Stimulated activated CD8-positive, alpha-beta memory T cell treated with anti-CD3 and anti-CD28 coated beads, Interleukin-2, amount 100 ng/mL, for 48 hours (primary cell): ENCODE data around the gene CCDC91.
"Not testable (repeated sequence)": the region's sequence is repeated elsewhere in the genome, so short reads cannot be mapped to it uniquely, and the experiment has no call there.

Source experiments
- DNase-seq, 2 donors: peaks; one replicate each; pipeline ENCODE4 v3.0.0-alpha.2; 2020; ENCODE audit warnings: low read depth in 2 of 2

CCDC91 gene

GRCh38 chr12:28457785-28458184 is 267.5 kb downstream of the CCDC91 start:
- no peak for DNase-seq

- no peak for DNase-seq
Observed at GRCh38 chr12:28459481-28459880, 269.2 kb downstream of the CCDC91 start.

- DNase-seq: no peak
Observed at GRCh38 chr12:28460420-28461130, 270.3 kb downstream of the CCDC91 start.

- DNase-seq: no peak
Observed at GRCh38 chr12:28463396-28463795, 273.1 kb downstream of the CCDC91 start.

- not testable (repeated sequence) for DNase-seq
Observed at GRCh38 chr12:28471762-28472161, 281.5 kb downstream of the CCDC91 start.

- DNase-seq: not testable (repeated sequence)
Observed at GRCh38 chr12:28476206-28476605, 285.9 kb downstream of the CCDC91 start.

GRCh38 chr12:28479097-28479496 is 288.8 kb downstream of the CCDC91 start:
- DNase-seq: not testable (repeated sequence)

GRCh38 chr12:28479683-28480082 is 289.4 kb downstream of the CCDC91 start:
- DNase-seq: no peak

GRCh38 chr12:28484156-28484555 is 293.9 kb downstream of the CCDC91 start:
- DNase-seq: no peak

- DNase-seq: no peak
Observed at GRCh38 chr12:28486521-28486920, 296.3 kb downstream of the CCDC91 start.

- no peak for DNase-seq
Observed at GRCh38 chr12:28489246-28489645, 299.0 kb downstream of the CCDC91 start.

- DNase-seq: no peak
Observed at GRCh38 chr12:28497889-28498411, 307.7 kb downstream of the CCDC91 start.

- DNase-seq: no peak
Observed at GRCh38 chr12:28498850-28499249, 308.6 kb downstream of the CCDC91 start.

- DNase-seq: no peak
Observed at GRCh38 chr12:28500373-28501024, 310.2 kb downstream of the CCDC91 start.

- no peak for DNase-seq
Observed at GRCh38 chr12:28506271-28506670, 316.0 kb downstream of the CCDC91 start.

GRCh38 chr12:28507033-28507432 is 316.8 kb downstream of the CCDC91 start:
- DNase-seq: no peak

GRCh38 chr12:28507867-28508266 is 317.6 kb downstream of the CCDC91 start:
- no peak for DNase-seq

GRCh38 chr12:28512406-28512805 is 322.1 kb downstream of the CCDC91 start:
- DNase-seq: no peak

GRCh38 chr12:28512876-28513275 is 322.6 kb downstream of the CCDC91 start:
- no peak for DNase-seq

GRCh38 chr12:28513983-28514382 is 323.7 kb downstream of the CCDC91 start:
- no peak for DNase-seq

- no peak for DNase-seq
Observed at GRCh38 chr12:28517101-28517500, 326.8 kb downstream of the CCDC91 start.

- no peak for DNase-seq
Observed at GRCh38 chr12:28527631-28528249, 337.5 kb downstream of the CCDC91 start.

- DNase-seq: no peak
Observed at GRCh38 chr12:28535216-28535615, 345.0 kb downstream of the CCDC91 start.
